Activated CD4-positive, alpha-beta T cell treated with anti-CD3 and anti-CD28 coated beads, Interleukin-2, amount 50 U/mL, for 4 hours (primary cell): ENCODE measurements around the gene CCDC54.
"Not testable (repeated sequence)": the region's sequence is repeated elsewhere in the genome, so short reads cannot be mapped to it uniquely, and the experiment has no call there.

Experiments
- DNase-seq, 2 experiments: peaks; one replicate each; pipeline ENCODE4 v3.0.0-alpha.2; 2020

The CCDC54 gene

GRCh38 chr3:107377151-107377550, at the start of gene CCDC54:
TSS of gene CCDC54 (plus strand) at chr3:107377439. CDS start at chr3:107377588, 149 bp downstream.
- no peak for DNase-seq

- no peak for DNase-seq
Measured at GRCh38 chr3:107328069-107328468, 49.2 kb upstream of the CCDC54 start.

- DNase-seq = no peak
Measured at GRCh38 chr3:107329088-107329487, 48.2 kb upstream of the CCDC54 start.

GRCh38 chr3:107339690-107340089, 37.5 kb upstream of the CCDC54 start:
- DNase-seq = not testable (repeated sequence)

GRCh38 chr3:107344722-107345121, 32.5 kb upstream of the CCDC54 start:
- no peak for DNase-seq

GRCh38 chr3:107345822-107346405, 31.3 kb upstream of the CCDC54 start:
- DNase-seq = no peak

- DNase-seq = no peak
Measured at GRCh38 chr3:107346564-107346963, 30.7 kb upstream of the CCDC54 start.

- no peak for DNase-seq
Measured at GRCh38 chr3:107347751-107348150, 29.5 kb upstream of the CCDC54 start.

- DNase-seq = no peak
Measured at GRCh38 chr3:107356706-107357105, 20.5 kb upstream of the CCDC54 start.

- no peak for DNase-seq
Measured at GRCh38 chr3:107361633-107362032, 15.6 kb upstream of the CCDC54 start.

- DNase-seq = no peak
Measured at GRCh38 chr3:107365051-107365450, 12.2 kb upstream of the CCDC54 start.

GRCh38 chr3:107366766-107367165, 10.5 kb upstream of the CCDC54 start:
- no peak for DNase-seq

- no peak for DNase-seq
Measured at GRCh38 chr3:107367353-107367752, 9.9 kb upstream of the CCDC54 start.

- DNase-seq = no peak
Measured at GRCh38 chr3:107368654-107369398, 8.4 kb upstream of the CCDC54 start.

GRCh38 chr3:107369791-107370190, 7.4 kb upstream of the CCDC54 start:
- DNase-seq = no peak

GRCh38 chr3:107370907-107371306, 6.3 kb upstream of the CCDC54 start:
- no peak for DNase-seq

GRCh38 chr3:107372506-107372905, 4.7 kb upstream of the CCDC54 start:
- DNase-seq = no peak

GRCh38 chr3:107373896-107374295, 3.3 kb upstream of the CCDC54 start:
- no peak for DNase-seq

- no peak for DNase-seq
Measured at GRCh38 chr3:107375682-107376081, 1.6 kb upstream of the CCDC54 start.

- no peak for DNase-seq
Measured at GRCh38 chr3:107382631-107383030, 5.4 kb downstream of the CCDC54 start.

GRCh38 chr3:107384428-107384827, 7.2 kb downstream of the CCDC54 start:
- no peak for DNase-seq

GRCh38 chr3:107384907-107385306, 7.7 kb downstream of the CCDC54 start:
- DNase-seq = no peak

- no peak for DNase-seq
Measured at GRCh38 chr3:107387555-107387954, 10.3 kb downstream of the CCDC54 start.

- no peak for DNase-seq
Measured at GRCh38 chr3:107392549-107393165, 15.4 kb downstream of the CCDC54 start.
